ENCODE results near the gene FYN. TPM values are rescaled to one million over a fixed set of nuclear protein-coding genes. Genes with fewer than 3 reads are reported as not detected.

Gene FYN
- polyA plus RNA-seq, 1 donor (not counting 4 experiments of a cell fraction or from before 2014, with no cell fraction given), result 24.7 TPM

- Histone ChIP-seq H4K20me1 (ENCODE audit: control insufficient read depth, extremely low read depth, insufficient read depth, low read length) (no peaks in the 10 kb centered on the region), H3K4me2 (ENCODE audit: control insufficient read depth, extremely low read depth, insufficient read depth, low read depth, low read length) (no peak overlapping the region), H2AFZ (ENCODE audit: control insufficient read depth, low read length) (no peak overlapping the region), H3K79me2 (ENCODE audit: control insufficient read depth, insufficient read depth, low read length) (no peaks in the 10 kb centered on the region), H3K27ac (ENCODE audit: control insufficient read depth, insufficient read depth, low read length) (no peak overlapping the region), H3K4me1 (ENCODE audit: control insufficient read depth, extremely low read depth, insufficient read depth, low read length) (no peaks in the 10 kb centered on the region), H3K4me3 (ENCODE audit: control insufficient read depth in 2 of 3, extremely low read depth in 1 of 3, insufficient read depth in 2 of 3, low read depth in 1 of 3, low read length in 3 of 3) (no peak overlapping the region), H3K9me3 (ENCODE audit: control insufficient read depth, low read depth, low read length) (no peaks in the 10 kb centered on the region), H3K36me3 (ENCODE audit: control insufficient read depth in 2 of 2, extremely low read depth in 1 of 2, insufficient read depth in 2 of 2, low read length in 2 of 2) (peaks cover 13 to 18% of the 10 kb centered on the region in 2 experiments), H3K9me1 (ENCODE audit: control insufficient read depth, extremely low read depth, insufficient read depth, low read length) (no peaks in the 10 kb centered on the region), H3K9ac (ENCODE audit: control insufficient read depth, extremely low read depth, insufficient read depth, low read length) (no peak overlapping the region), H3K27me3 (ENCODE audit: control insufficient read depth, extremely low read depth, insufficient read depth, low read length) (no peaks in the 10 kb centered on the region)
- no peak for TF ChIP-seq EZH2 (IDR thresholded peaks at IDR 0.05; ENCODE audit: low read length)
- no peak for TF ChIP-seq CTCF (optimal IDR thresholded peaks at IDR 0.05 in 1 of 3, IDR thresholded peaks at IDR 0.05 in 1 of 3, conservative IDR thresholded peaks at IDR 0.05 in 1 of 3; ENCODE audit: extremely low read depth in 1 of 3, insufficient read depth in 2 of 3, low read length in 3 of 3)
- dilution Hi-C loops (cut with MboI; ENCODE audit: extremely low pct_ligation_motif_present, low sequenced_read_pairs), result no loop called here
- FAIRE-seq (no peak), DNase-seq (ENCODE audit: low read depth, low spot score) (no peak)
Measured at GRCh38 chr6:111696814-111697213, 176.4 kb downstream of the FYN start.

GRCh38 chr6:111692327-111693164, 180.7 kb downstream of the FYN start:
- H3K4me2 ChIP-seq (ENCODE audit: control insufficient read depth, extremely low read depth, insufficient read depth, low read depth, low read length), result no peak overlapping the region
- H2AFZ ChIP-seq (ENCODE audit: control insufficient read depth, low read length), result no peak overlapping the region
- H4K20me1 ChIP-seq (ENCODE audit: control insufficient read depth, extremely low read depth, insufficient read depth, low read length), result no peaks in the 10 kb centered on the region
- dilution Hi-C loops (cut with MboI; ENCODE audit: extremely low pct_ligation_motif_present, low sequenced_read_pairs), result no loop called here
- TF ChIP-seq EZH2 (IDR thresholded peaks at IDR 0.05; ENCODE audit: low read length) (no peak), CTCF (optimal IDR thresholded peaks at IDR 0.05 in 1 of 3, IDR thresholded peaks at IDR 0.05 in 1 of 3, conservative IDR thresholded peaks at IDR 0.05 in 1 of 3; ENCODE audit: extremely low read depth in 1 of 3, insufficient read depth in 2 of 3, low read length in 3 of 3) (no peak)
- H3K36me3 ChIP-seq (ENCODE audit: control insufficient read depth in 2 of 2, extremely low read depth in 1 of 2, insufficient read depth in 2 of 2, low read length in 2 of 2), result peaks cover 13 to 22% of the 10 kb centered on the region in 2 experiments
- H3K79me2 ChIP-seq (ENCODE audit: control insufficient read depth, insufficient read depth, low read length), result no peaks in the 10 kb centered on the region
- FAIRE-seq (no peak), DNase-seq (ENCODE audit: low read depth, low spot score) (no peak)
- no peak overlapping the region for H3K9ac ChIP-seq (ENCODE audit: control insufficient read depth, extremely low read depth, insufficient read depth, low read length)
- H3K27ac ChIP-seq (ENCODE audit: control insufficient read depth, insufficient read depth, low read length), result no peak overlapping the region
- H3K4me1 ChIP-seq (ENCODE audit: control insufficient read depth, extremely low read depth, insufficient read depth, low read length), result no peaks in the 10 kb centered on the region
- H3K9me3 ChIP-seq (ENCODE audit: control insufficient read depth, low read depth, low read length), result no peaks in the 10 kb centered on the region
- no peaks in the 10 kb centered on the region for H3K9me1 ChIP-seq (ENCODE audit: control insufficient read depth, extremely low read depth, insufficient read depth, low read length)
- H3K4me3 ChIP-seq (ENCODE audit: control insufficient read depth in 2 of 3, extremely low read depth in 1 of 3, insufficient read depth in 2 of 3, low read depth in 1 of 3, low read length in 3 of 3), result no peak overlapping the region
- no peaks in the 10 kb centered on the region for H3K27me3 ChIP-seq (ENCODE audit: control insufficient read depth, extremely low read depth, insufficient read depth, low read length)
